H1 (cell line): Measurements from ENCODE around the gene POPDC2. TPM values are rescaled to one million over a fixed set of nuclear protein-coding genes. Genes with fewer than 3 reads are reported as not detected.

Source experiments
- EP300 ChIP-seq, 2 experiments: IDR thresholded peaks; 1 replicate in 1 of 2; 2 replicates in 1 of 2; pipeline ENCODE4 v1.6.1; 2011 to 2012; ENCODE audit warnings: low read depth in 2 of 2, low read length in 2 of 2, mild to moderate bottlenecking in 2 of 2, borderline replicate concordance in 1 of 2, inconsistent platforms in 1 of 2, moderate library complexity in 1 of 2
- GABPA ChIP-seq: IDR thresholded peaks from 2 replicates; pipeline ENCODE4 v1.6.1; 2011; ENCODE audit warnings: mild to moderate bottlenecking, low read length, moderate library complexity, borderline replicate concordance; ENCODE audit not compliant: insufficient read depth
- KDM4A ChIP-seq: IDR thresholded peaks from one replicate; pipeline ENCODE4 v1.7.1; 2012; ENCODE audit warnings: low read depth, mild to moderate bottlenecking, moderate library complexity, low read length, inconsistent platforms; ENCODE audit not compliant: severe bottlenecking
- POLR2A ChIP-seq, 2 experiments: IDR thresholded peaks; 1 replicate in 1 of 2; 2 replicates in 1 of 2; pipeline ENCODE4 v1.6.1; 2011; ENCODE audit warnings: low read depth in 2 of 2, low read length in 2 of 2, mild to moderate bottlenecking in 2 of 2; ENCODE audit errors: control extremely low read depth in 1 of 2
- RFX5 ChIP-seq: IDR thresholded peaks from 2 replicates; pipeline ENCODE4 v1.6.1; 2011; ENCODE audit warnings: low read depth, low read length, improper control_type of control experiment, borderline replicate concordance
- SUZ12 ChIP-seq: fragments of 200-600 bp; sonication (generic); IDR thresholded peaks from 2 replicates; pipeline ENCODE4 v1.6.1; 2012; ENCODE audit warnings: mild to moderate bottlenecking, inconsistent platforms, low read length, moderate library complexity, mixed read lengths
- TBP ChIP-seq: IDR thresholded peaks from 2 replicates; pipeline ENCODE4 v1.6.1; 2011; ENCODE audit warnings: low read depth, low read length, improper control_type of control experiment
- polyA plus RNA-seq, 7 experiments: library from polyadenylated mRNA; depleted of rRNA in 3 of 7; stranded (reverse) in 5 of 7; unstranded in 2 of 7; fragments of >200 nt in 5 of 7; fragments of 200-250 nt in 2 of 7; gene quantifications; 1 replicate in 5 of 7; 2 replicates in 1 of 7; 4 replicates in 1 of 7; pipeline versions ENCODE4 v1.2.1 to v1.2.3, GENCODE V29; 2011 to 2013; ENCODE audit warnings: missing spikeins in 2 of 7, mixed read lengths in 2 of 7
- total RNA-seq: library from RNA; stranded (reverse); fragmentation: NEBNext Ultra II Directional; extraction: Animal tissue kit (Norgen Biotek cat#: 25700); gene quantifications from 2 replicates; pipeline ENCODE4 v1.2.1, GENCODE V29; 2021

POPDC2 gene
- total and polyA plus RNA-seq, 2 of the 8 experiments (the other 6 are each of a cell fraction or from before 2014, with no cell fraction given): 0.65 to 1.1 TPM

DNA sequence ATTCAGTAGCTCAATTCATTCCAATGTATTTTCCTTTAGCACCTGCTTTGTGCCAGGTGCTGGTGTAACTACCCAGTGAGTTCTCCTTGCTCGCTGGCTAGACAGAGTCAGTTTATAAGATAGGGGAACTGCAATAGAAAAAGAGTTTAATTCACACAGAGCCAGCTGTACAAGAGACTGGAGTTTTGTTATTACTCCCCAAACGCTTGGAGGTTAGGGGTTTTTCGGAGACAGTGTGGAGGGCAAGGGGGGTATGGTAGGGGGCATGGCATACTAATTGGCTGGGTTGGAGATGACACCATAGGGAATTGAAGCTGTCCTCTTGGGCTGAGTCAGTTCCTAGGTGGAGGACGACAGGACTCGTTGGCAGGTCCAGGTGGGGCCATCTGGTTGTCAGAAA is 37.0 kb upstream of the POPDC2 start (continued):
- TF ChIP-seq EP300 (IDR thresholded peaks at IDR 0.05; ENCODE audit: borderline replicate concordance in 1 of 2, low read depth in 2 of 2, low read length in 2 of 2) (no peak), SUZ12 (no peak), TBP (no peak), RFX5 (no peak), GABPA (no peak), POLR2A (IDR thresholded peaks at IDR 0.05; ENCODE audit: control extremely low read depth in 1 of 2, low read depth in 2 of 2, low read length in 2 of 2) (no peak), KDM4A (no peak)
